ENCODE measurements around the gene ELOF1.

DNA sequence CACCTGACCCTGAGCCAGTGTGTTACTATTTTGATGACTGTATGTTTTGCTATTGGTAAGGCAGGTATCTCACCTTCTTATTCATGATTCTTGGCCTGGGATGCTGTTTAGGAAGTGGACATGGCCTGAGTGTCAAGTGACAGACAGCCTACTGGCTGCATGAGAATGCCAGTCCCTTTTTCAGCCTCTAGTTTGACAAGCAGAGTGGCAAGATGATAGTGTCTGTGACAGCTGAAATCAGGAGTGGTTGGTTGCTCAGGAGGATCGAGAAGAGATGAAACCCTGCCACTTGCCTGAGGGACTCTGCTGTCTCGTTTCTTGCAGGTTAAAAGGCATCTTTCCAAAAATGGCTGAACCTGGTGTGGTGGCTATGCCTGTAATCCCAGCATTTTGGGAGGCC, 7.1 kb upstream of the ELOF1 start:
- no peak for TF ChIP-seq EZH2 (IDR thresholded peaks at IDR 0.05; ENCODE audit: insufficient read depth, low read length)
- TF ChIP-seq, protein P1, sequence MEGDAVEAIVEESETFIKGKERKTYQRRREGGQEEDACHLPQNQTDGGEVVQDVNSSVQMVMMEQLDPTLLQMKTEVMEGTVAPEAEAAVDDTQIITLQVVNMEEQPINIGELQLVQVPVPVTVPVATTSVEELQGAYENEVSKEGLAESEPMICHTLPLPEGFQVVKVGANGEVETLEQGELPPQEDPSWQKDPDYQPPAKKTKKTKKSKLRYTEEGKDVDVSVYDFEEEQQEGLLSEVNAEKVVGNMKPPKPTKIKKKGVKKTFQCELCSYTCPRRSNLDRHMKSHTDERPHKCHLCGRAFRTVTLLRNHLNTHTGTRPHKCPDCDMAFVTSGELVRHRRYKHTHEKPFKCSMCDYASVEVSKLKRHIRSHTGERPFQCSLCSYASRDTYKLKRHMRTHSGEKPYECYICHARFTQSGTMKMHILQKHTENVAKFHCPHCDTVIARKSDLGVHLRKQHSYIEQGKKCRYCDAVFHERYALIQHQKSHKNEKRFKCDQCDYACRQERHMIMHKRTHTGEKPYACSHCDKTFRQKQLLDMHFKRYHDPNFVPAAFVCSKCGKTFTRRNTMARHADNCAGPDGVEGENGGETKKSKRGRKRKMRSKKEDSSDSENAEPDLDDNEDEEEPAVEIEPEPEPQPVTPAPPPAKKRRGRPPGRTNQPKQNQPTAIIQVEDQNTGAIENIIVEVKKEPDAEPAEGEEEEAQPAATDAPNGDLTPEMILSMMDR (IDR thresholded peaks at IDR 0.05; ENCODE audit: insufficient read depth, low read depth, low read length) = no peak
